ENCODE measurements around the gene PPM1F. TPM values are rescaled to one million over a fixed set of nuclear protein-coding genes. Genes with fewer than 3 reads are reported as not detected.

The PPM1F gene
- total and polyA plus RNA-seq, 2 experiments from 2014 or later: 15.1 to 41.6 TPM

DNA sequence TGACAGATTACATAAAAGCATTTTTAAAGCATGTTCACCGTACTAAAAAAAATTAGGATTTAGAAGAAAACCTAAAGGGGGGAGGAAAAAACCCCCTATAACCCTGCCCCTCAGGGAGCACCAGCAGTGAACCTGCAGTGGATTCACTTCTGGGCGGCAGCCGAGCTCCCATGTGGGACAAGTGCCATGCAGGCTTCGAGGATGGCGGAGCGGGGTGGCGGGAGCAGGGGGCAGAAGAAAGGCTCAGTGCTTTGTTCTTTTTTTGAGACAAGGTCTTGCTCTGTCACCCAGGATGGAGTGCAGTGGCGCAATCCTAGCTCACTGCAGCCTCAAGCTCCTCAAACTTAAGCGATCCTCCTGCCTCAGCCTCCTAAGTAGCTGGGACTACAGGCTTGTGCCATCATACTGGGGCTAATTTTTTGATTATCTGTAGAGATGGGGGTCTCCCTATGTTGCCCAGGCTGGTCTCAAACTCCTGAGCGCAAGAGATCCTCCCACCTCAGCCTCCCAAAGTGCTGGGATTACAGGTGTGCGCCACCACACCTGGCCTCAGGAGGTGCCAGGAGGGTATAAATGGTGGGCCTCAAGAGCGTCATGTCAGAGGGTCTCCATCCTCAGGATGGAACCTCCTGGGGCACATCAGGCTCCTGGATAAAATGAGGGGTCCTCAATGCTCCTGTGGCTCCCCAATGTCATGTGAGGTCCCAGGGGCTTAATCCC lies 34.0 kb downstream of the PPM1F start:
- no peak overlapping the region for H3K27ac ChIP-seq
- no peaks in the 10 kb centered on the region for H4K20me1 ChIP-seq (ENCODE audit: insufficient read depth)
- no peaks in the 10 kb centered on the region for H3K9me3 ChIP-seq (ENCODE audit: low read depth)
- no peaks in the 10 kb centered on the region for H3K36me3 ChIP-seq (ENCODE audit: low read depth)
- H3F3A ChIP-seq (ENCODE audit: insufficient read depth): no peaks in the 10 kb centered on the region
- no peaks in the 10 kb centered on the region for H3K79me2 ChIP-seq (ENCODE audit: insufficient read depth)
- H3K9me2 ChIP-seq (ENCODE audit: insufficient read depth): no peaks in the 10 kb centered on the region
- no peaks in the 10 kb centered on the region for H3K27me3 ChIP-seq (replicated peaks; ENCODE audit: insufficient read depth)
- DNase-seq: no peak
- H2AFZ ChIP-seq: no peak overlapping the region
- H3K4me3 ChIP-seq: no peak overlapping the region
- H3K9ac ChIP-seq: no peak overlapping the region
- in situ Hi-C loops (cut with MboI): no loop called here
- H3K4me1 ChIP-seq (ENCODE audit: insufficient read depth): no peaks in the 10 kb centered on the region
- H3K4me2 ChIP-seq (ENCODE audit: unreplicated experiment): no peak overlapping the region
- WGBS, 2 experiments (ENCODE audit: low coverage in 1 of 2, low lambda C conversion rate in 2 of 2, missing lambda C conversion rate in 2 of 2): 95 to 97% methylated on average over 12 of the region's 12 CpGs
- TF ChIP-seq EZH2phosphoT487 (IDR thresholded peaks at IDR 0.05; ENCODE audit: insufficient read depth, low read depth): no peak
- TF ChIP-seq EZH2 (IDR thresholded peaks at IDR 0.05; ENCODE audit: insufficient read depth, poor library complexity, severe bottlenecking): no peak

DNA sequence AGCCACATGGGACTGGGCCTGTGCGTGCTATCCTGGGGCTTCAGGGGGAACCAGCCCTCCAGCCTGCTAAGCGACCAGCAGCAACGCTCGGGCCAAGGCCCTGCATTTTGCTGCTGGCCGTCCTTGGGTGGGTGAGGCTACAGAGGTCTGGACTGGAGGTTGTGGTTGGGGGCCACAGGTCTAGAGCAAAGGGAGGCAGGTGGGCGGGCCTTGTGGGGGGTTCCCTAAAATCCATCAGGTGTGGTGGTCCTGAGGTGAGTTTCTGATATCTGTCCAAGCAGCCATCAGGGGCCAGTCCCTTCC lies 34.7 kb downstream of the PPM1F start:
- no peak for DNase-seq
- Histone ChIP-seq H3K27ac (no peak overlapping the region), H3K9me3 (ENCODE audit: low read depth) (no peaks in the 10 kb centered on the region), H3K4me1 (ENCODE audit: insufficient read depth) (no peaks in the 10 kb centered on the region), H3F3A (ENCODE audit: insufficient read depth) (no peaks in the 10 kb centered on the region), H3K79me2 (ENCODE audit: insufficient read depth) (no peaks in the 10 kb centered on the region), H3K9me2 (ENCODE audit: insufficient read depth) (no peaks in the 10 kb centered on the region), H4K20me1 (ENCODE audit: insufficient read depth) (no peaks in the 10 kb centered on the region), H3K27me3 (replicated peaks; ENCODE audit: insufficient read depth) (no peaks in the 10 kb centered on the region), H3K4me2 (ENCODE audit: unreplicated experiment) (no peak overlapping the region), H3K36me3 (ENCODE audit: low read depth) (no peaks in the 10 kb centered on the region), H3K9ac (no peak overlapping the region), H2AFZ (no peak overlapping the region), H3K4me3 (no peak overlapping the region)
- TF ChIP-seq EZH2 (IDR thresholded peaks at IDR 0.05; ENCODE audit: insufficient read depth, poor library complexity, severe bottlenecking): no peak
- TF ChIP-seq EZH2phosphoT487 (IDR thresholded peaks at IDR 0.05; ENCODE audit: insufficient read depth, low read depth): no peak
- WGBS, 2 experiments (ENCODE audit: low coverage in 1 of 2, low lambda C conversion rate in 2 of 2, missing lambda C conversion rate in 2 of 2): 88 to 94% methylated on average over 6 of the region's 6 CpGs
- in situ Hi-C loops (cut with MboI): no loop called here

DNA sequence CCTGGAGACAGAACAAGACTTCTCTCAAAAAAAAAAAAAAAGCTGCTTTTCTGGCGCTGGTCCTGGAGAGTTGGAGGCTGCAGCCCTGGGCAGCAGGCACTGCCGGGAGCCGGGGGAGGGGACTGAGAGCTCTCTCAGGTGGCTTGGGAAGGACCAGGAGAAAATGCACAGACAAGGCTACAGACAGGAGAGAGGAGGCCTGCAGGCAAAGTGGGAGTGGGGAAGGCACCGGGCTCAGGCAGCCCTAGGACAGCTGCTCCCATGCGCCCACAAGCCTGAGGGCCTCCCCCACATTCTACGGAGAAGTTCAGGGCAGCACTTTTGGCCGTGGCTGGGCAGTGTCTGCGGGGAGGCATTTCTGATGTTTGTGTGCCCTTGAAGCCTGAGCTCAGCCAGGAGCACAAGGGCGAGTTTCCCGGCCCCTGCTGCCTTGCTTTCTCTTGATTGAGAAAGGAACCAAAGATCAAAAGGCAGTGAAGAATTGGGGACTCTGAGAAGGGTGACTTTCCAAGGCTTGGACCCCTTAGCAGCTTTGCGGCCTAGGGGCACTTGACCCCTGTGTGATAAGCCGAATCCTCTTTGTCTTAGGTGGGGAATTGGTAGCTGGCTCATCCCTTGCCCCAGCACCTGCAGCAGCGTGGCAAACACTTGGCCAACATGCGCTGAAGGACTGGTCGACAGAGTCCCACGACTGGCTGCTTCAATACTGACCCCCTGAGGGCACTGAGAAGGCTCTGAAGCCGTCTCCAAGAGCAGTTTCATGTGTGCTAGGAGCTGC lies 35.3 kb downstream of the PPM1F start:
- Histone ChIP-seq H3K4me3 (no peak overlapping the region), H3K4me2 (ENCODE audit: unreplicated experiment) (no peak overlapping the region), H3K27ac (no peak overlapping the region), H3K9ac (no peak overlapping the region), H3K79me2 (ENCODE audit: insufficient read depth) (no peaks in the 10 kb centered on the region), H3K36me3 (ENCODE audit: low read depth) (no peaks in the 10 kb centered on the region), H3K27me3 (replicated peaks; ENCODE audit: insufficient read depth) (no peaks in the 10 kb centered on the region), H2AFZ (no peak overlapping the region), H3K4me1 (ENCODE audit: insufficient read depth) (no peaks in the 10 kb centered on the region), H3K9me2 (ENCODE audit: insufficient read depth) (no peaks in the 10 kb centered on the region), H4K20me1 (ENCODE audit: insufficient read depth) (no peaks in the 10 kb centered on the region), H3K9me3 (ENCODE audit: low read depth) (no peaks in the 10 kb centered on the region), H3F3A (ENCODE audit: insufficient read depth) (no peaks in the 10 kb centered on the region)
- WGBS, 2 experiments (ENCODE audit: low coverage in 1 of 2, low lambda C conversion rate in 2 of 2, missing lambda C conversion rate in 2 of 2): 53 to 54% methylated on average over 17 of the region's 17 CpGs
- no peak for DNase-seq
- TF ChIP-seq EZH2 (IDR thresholded peaks at IDR 0.05; ENCODE audit: insufficient read depth, poor library complexity, severe bottlenecking): no peak
- TF ChIP-seq EZH2phosphoT487 (IDR thresholded peaks at IDR 0.05; ENCODE audit: insufficient read depth, low read depth): no peak
- in situ Hi-C loops (cut with MboI): no loop called here

DNA sequence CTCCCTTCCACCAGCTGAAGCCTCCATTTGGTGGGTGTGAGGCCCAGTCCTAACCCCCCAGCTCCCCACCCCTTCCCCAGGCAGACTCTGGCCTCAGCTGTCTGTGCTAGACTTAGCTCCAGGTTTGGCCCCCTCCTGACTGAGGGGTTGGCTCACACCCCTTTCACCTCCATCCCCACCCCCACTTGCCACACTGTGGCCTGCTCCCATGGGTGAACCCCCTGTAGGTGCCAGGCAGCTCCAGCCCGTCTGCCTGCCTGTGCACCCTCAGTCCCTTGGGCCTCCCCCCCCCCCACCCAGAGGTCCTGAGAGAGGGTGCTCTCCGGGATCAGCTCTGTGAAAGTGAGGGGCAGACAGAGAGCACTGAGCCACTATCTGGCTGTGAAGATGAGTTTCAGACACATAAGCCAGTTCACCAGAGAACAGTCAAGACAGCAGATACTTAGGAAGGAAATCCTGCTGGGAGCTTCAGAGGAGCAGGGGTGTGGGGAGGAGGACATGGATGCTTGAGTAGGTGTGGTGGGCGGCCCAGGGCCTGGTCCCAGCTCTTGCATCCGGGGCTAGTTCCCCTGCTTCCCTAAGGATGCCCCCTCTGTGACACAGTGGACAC lies 36.2 kb downstream of the PPM1F start:
- Histone ChIP-seq H3K4me2 (ENCODE audit: unreplicated experiment) (no peak overlapping the region), H3K27me3 (replicated peaks; ENCODE audit: insufficient read depth) (no peaks in the 10 kb centered on the region), H3K79me2 (ENCODE audit: insufficient read depth) (no peaks in the 10 kb centered on the region), H3K4me1 (ENCODE audit: insufficient read depth) (no peaks in the 10 kb centered on the region), H3K9me3 (ENCODE audit: low read depth) (no peaks in the 10 kb centered on the region), H3K9ac (no peak overlapping the region), H3F3A (ENCODE audit: insufficient read depth) (no peaks in the 10 kb centered on the region), H3K9me2 (ENCODE audit: insufficient read depth) (no peaks in the 10 kb centered on the region), H4K20me1 (ENCODE audit: insufficient read depth) (no peaks in the 10 kb centered on the region), H2AFZ (no peak overlapping the region), H3K27ac (no peak overlapping the region), H3K4me3 (no peak overlapping the region), H3K36me3 (ENCODE audit: low read depth) (no peaks in the 10 kb centered on the region)
- TF ChIP-seq EZH2 (IDR thresholded peaks at IDR 0.05; ENCODE audit: insufficient read depth, poor library complexity, severe bottlenecking): no peak
- no peak for TF ChIP-seq EZH2phosphoT487 (IDR thresholded peaks at IDR 0.05; ENCODE audit: insufficient read depth, low read depth)
- DNase-seq: no peak
- in situ Hi-C loops (cut with MboI): no loop called here
- 79 to 89% methylated on average over 4 of the region's 4 CpGs for WGBS, 2 experiments (ENCODE audit: low coverage in 1 of 2, low lambda C conversion rate in 2 of 2, missing lambda C conversion rate in 2 of 2)
